Upper lobe of left lung (tissue), 4 donors: ENCODE data around the gene PRM2.

ENCODE experiments used
- POLR2A ChIP-seq, 4 donors: fragments of 450-650 bp; IDR thresholded peaks; one replicate each; pipeline ENCODE4 v1.5.1; 2016 to 2017; ENCODE audit warnings: antibody characterized with exemption in 4 of 4, mild to moderate bottlenecking in 2 of 4
- POLR2AphosphoS5 ChIP-seq, 2 donors: sonication (generic); formaldehyde crosslinking; IDR thresholded peaks; one replicate each; pipeline ENCODE4 v1.5.1; 2017; ENCODE audit warnings: antibody characterized with exemption in 2 of 2
- TF ChIP-seq, protein P1 (sequence below), 6 experiments: fragments of 450-650 bp in 4 of 6; fragments of 200-600 bp in 2 of 6; sonication (generic) in 2 of 6; IDR thresholded peaks; one replicate each; pipeline ENCODE4 v1.5.1; 2016 to 2019; ENCODE audit warnings: antibody characterized with exemption in 6 of 6

DNA sequence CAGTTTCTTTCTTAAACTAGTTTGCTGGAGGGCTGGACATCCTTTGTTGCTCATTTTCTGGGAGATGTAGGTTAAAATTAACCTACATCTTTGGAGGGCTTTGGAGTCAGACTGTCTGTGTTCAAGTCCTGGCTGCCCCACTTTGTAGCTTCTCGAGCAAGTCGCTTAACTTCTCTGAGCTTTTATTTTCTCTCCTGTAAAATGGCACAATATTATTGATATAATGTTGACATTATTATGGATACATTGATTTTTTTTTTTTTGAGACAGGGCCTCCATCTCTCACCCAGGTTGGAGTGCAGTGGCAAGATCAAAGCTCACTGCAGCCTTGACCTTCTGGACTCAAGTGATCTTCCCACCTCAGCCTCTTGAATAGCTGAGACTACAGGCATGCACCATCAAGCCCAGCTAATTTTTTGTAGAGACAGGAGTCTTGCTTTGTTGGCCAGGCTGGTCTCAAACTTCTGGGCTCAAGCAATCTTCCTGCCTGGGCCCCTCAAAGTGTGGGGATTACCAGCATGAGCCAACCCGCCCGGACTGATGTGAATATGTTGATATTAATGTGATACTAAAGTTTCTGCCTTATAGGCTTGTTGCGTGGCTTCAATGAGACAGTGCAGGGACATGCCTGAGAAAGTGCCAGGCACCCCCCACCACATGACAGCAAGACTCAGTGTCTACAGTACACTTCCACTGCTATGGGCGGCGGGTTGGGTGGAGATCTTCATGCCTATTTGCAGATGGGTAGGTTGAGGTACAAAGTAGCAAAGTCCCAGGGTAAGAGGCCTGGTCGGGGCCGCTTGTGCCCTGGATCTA, 37.4 kb upstream of the PRM2 start:
- TF ChIP-seq, protein P1, sequence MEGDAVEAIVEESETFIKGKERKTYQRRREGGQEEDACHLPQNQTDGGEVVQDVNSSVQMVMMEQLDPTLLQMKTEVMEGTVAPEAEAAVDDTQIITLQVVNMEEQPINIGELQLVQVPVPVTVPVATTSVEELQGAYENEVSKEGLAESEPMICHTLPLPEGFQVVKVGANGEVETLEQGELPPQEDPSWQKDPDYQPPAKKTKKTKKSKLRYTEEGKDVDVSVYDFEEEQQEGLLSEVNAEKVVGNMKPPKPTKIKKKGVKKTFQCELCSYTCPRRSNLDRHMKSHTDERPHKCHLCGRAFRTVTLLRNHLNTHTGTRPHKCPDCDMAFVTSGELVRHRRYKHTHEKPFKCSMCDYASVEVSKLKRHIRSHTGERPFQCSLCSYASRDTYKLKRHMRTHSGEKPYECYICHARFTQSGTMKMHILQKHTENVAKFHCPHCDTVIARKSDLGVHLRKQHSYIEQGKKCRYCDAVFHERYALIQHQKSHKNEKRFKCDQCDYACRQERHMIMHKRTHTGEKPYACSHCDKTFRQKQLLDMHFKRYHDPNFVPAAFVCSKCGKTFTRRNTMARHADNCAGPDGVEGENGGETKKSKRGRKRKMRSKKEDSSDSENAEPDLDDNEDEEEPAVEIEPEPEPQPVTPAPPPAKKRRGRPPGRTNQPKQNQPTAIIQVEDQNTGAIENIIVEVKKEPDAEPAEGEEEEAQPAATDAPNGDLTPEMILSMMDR (IDR thresholded peaks at IDR 0.05): no peak
- TF ChIP-seq POLR2A (IDR thresholded peaks at IDR 0.05) (no peak), POLR2AphosphoS5 (IDR thresholded peaks at IDR 0.05) (no peak)
